Endometrial microvascular endothelial cells (primary cell): ENCODE results near the gene IFNL3. TPM values are rescaled to one million over a fixed set of nuclear protein-coding genes. Genes with fewer than 3 reads are reported as not detected.
"Not testable (repeated sequence)": the region's sequence is repeated elsewhere in the genome, so short reads cannot be mapped to it uniquely, and the experiment has no call there.

ENCODE experiments used
- in situ Hi-C: cut with HindIII; loops from 2 replicates; pipeline ENCODE4 v1.10.0; 2017; ENCODE audit warnings: low sequenced_read_pairs, low pct_unique_long_range_greater_than_20kb; ENCODE audit errors: inconsistent ontology term
- total RNA-seq: library from RNA; depleted of rRNA; stranded (reverse); fragments of >200 nt; gene quantifications from one replicate; pipeline ENCODE4 v1.2.3, GENCODE V29; 2015; ENCODE audit errors: inconsistent ontology term

Gene IFNL3
- total RNA-seq, 1 donor from 2014 or later, result not detected

DNA sequence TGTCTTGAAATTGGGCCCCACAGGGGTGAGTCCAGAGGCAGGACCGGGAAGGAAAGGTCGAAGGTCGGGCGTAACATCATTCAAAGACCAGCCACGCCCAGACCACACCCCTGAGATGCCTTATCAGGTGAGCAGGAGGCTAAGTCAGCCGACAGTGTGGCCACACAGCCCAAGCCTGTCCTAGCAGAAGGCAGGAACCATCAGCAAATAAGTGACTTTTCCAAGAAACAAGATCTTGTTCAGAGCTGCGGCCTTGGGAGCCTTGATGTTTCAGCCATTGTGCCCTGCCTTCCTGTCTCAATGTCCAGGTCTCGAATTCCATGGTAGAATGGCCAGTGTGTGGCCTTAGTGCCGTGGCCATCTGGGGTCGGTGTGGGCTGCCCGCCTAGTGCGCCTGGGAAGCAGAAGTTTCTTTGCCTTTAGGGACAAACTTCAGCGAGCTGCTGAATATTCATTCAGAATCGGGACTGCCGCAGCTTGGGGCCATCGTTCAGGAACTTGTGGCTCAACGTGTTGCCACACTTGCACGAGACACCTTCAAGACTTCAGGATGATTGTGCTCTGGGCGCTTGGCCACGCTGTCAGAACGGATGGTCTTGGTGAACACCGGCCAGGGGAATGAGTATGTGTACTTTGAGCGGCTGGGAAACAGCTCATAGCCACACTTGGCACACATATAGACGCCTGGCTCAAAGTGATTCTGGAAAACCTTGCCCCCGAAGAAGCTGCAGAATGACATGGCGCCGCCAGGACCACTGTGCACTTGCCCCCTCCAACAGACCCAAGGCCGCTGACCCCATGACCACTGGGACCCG, 9.9 kb upstream of the IFNL3 start:
- in situ Hi-C loops, result no loop called here

DNA sequence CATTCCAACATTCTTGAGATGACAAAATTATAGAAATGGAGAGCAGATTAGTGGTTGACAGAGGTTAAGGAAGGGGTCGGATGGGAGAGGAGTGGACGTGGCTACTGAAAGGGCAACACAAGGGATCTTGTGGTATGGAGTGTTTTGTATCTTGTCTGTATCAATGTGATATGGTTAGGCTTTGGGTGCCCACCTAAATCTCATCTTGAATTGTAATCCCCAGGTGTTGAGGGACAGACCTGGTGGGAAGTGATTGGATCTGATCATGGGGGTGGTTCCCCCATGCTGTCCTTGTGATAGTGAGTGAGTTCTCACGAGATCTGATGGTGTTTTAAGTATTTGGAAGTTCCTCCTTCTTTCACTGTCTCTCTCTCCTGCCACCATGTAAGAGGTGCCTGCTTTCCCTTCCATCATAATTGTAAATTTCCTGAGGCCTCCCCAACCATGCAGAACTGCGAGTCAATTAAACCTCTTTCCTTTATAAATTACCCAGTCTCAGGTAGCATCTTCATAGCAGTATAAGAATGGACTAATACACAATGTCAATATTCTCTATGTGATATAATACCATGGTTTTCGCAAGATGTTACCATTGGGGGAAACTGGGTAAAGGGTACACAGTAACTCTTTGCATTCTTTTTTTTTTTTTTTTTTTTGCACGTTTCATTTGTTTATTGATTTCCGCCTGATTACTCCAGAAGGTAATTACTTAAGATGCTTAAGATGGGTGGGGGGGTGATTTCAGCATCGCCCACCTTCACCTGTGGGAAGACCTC, 8.8 kb upstream of the IFNL3 start:
- in situ Hi-C loops, result no loop called here

DNA sequence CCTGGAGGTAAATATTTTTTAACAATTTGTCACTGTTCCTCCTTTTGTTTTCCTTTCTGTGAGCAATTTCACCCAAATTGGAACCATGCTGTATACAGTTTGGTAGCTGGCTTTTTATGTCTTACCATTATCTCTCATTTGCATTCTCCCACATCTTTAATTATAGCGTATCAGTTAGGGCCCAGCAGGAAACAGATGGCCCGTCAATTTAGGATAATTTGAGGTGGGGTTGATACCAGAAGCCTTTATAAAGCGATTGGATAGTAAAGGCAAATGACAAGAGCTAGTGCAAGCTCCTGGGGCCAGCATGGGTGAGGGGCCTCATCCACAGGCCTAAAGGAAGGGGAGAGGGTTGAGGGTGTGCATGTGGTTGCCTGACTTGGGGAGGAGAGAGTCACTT, 7.7 kb upstream of the IFNL3 start:
- in situ Hi-C loops, result no loop called here

DNA sequence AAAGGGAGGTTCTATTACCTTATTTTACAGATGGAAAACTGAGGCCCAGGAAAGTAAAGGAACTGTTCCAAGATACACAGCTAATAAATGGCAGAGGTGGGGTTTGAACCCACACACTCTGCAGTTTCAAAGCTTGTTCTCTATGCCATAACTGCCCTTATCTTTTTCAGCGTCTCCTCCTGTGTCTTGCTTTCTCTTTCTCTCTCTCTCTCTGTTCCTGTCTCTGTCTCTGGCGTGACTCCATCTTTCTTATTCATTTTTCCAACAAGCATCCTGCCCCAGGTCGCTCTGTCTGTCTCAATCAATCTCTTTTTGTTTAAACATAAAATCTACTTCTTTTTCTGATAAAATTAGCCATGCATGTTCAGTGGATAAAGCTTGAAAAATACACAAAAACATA, 7.0 kb upstream of the IFNL3 start:
- in situ Hi-C loops, result no loop called here

DNA sequence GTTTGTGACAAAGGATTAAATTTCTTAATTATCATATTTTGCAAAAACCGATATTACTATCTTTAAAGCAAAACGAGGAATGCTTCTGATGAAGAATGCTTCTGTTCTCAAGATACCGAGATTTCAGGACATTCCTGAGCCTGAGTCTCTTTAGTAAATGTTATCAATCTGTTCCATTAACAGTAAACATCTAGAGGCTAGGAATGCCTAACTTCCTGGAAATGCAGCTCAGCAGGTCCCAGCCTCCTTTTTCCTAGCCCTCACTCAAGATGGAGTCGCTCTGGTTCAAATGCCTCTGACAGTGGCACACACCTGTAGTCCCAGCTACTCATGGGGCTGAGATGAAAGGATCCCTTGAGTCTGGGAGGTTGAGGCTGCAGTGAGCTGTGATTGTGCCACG, 6.3 kb upstream of the IFNL3 start:
- in situ Hi-C loops, result no loop called here

DNA sequence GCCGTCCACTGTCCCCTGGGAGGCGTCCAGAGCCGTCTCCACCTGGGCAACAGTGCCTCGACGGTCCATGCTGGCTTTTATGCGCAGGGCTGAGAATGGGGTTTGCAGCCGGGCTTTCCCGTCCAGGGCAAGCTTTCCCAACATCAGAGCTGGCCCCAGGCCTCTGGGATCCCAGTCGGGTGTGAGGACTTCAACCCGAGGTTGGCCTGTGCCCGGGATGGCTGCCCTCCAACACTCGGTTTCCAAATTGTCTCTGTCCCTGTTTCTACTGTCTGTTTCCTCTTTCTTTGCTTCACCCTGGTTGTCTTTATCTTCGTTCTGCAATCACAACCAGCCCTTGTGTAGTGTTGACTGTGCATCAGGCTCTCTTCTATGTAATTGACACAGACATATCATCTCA, 4.0 kb upstream of the IFNL3 start, which contains the start of gene IFNL4:
Gene IFNL4, minus strand, starts transcription at position 51 of the 400 bp plus-strand sequence.
- in situ Hi-C loops, result no loop called here

DNA sequence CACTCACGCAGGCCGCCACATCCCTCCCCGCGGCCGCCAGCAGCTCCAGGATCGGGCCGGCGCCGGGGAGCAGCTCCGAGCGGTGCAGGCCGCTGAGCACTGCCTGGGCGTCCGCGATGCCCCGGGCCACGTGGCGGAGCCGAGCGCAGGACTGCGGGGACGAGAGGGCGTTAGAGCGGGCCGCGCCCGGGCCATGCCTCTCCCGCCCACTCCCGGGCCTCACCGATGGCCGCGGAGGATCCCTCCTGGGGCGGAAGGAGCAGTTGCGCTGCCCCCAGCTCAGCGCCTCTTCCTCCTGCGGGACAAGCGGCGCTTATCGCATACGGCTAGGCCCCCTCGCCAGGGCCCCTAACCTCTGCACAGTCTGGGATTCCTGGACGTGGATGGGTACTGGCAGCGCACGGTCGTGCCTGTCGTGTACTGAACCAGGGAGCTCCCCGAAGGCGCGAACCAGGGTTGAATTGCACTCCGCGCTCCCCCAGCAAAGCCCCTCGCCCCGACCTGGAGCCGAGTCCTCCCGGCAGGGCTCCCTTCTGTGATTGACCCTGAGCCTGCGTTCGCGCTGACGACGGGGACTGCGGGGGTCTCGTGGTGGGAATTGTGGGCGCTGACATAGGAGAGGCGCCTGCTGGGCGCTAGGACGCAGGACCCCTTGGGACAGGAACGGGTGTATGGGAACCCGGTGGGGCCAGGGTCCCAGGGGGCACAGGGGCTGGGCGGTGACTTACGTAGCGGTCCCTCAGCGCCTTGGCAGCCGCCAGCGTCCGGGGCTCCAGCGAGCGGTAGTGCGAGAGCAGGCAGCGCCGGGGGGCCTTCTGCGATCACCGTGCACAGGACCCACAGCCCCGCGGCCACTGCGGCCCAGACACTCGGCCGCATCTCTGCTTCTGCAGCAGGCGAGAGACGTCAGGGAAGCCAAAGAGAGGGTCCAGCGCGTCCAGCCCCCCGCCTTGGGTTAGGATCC, 3.2 kb upstream of the IFNL3 start:
- in situ Hi-C loops, result no loop called here

DNA sequence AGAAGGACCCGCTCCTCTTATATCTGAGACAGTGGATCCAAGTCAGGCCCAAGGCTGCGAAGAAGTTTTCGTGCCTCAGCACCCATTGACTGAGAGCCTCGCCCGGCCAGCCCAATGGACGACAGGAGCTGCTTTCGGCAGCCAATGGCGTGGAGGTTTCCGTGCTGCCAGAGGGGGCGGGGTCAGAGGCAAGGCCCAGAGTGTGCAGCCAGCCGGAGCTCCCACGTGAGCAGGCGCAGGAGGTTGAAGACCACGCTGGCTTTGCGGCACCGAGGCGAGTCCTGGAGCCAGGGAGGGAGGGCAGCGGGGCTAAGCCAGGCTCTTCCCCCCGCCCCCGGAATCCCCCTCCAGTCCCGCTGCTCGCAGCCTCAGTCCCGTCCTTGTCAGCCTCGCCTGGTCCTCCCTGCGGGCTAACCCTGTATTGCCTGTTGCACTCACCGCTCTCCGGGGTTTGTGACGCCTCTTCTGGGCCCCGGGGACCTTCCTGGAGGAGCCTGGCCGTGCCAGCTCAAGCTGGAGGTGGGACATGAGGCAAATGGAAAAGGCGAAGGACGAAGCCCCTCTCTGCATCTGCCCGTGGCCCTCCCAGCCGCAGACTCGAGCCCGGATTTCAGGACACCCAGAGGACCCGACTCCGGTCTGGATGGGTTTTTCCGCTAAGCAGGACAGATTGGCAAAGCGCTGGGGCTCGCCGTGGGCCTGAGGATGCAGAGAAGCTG, 2.3 kb upstream of the IFNL3 start:
- in situ Hi-C loops, result no loop called here

DNA sequence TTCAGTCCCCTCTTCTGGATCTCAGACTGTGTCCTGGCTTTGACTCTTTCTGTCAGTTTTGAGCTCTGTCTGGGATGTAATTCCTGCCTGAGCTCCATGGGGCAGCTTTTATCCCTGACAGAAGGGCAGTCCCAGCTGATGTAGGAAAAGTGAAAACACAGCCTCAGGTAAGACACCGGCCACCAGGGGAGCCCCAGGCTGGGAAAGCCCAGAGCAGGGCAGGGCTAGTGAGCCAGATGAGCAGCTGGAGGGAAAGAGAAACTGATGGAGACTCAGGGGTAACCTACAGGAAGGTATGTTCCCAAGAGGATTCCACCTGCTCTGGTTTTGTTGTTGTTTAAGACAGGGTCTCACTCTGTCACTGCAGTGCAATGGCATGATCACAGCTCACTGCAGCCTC, 360 bp upstream of the IFNL3 start:
- in situ Hi-C loops, result not testable (repeated sequence)

DNA sequence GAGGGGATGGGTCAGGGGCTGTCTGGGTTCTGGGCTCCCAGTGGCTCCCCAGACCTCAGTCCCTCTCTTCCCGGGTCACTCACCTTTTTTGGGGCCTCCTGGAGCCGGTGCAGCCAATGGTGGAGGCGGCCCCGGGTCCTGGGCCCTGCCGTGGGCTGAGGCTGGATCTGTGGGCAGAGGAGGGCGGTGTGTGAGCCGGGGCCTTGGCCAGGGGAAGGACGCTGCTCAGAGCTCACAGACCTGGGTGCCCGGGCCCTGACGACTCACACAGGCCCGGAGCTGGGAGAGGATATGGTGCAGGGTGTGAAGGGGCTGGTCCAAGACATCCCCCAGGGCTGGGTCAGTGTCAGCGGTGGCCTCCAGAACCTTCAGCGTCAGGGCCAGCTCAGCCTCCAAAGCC, 1.1 kb downstream of the IFNL3 start:
- in situ Hi-C loops, result not testable (repeated sequence)

DNA sequence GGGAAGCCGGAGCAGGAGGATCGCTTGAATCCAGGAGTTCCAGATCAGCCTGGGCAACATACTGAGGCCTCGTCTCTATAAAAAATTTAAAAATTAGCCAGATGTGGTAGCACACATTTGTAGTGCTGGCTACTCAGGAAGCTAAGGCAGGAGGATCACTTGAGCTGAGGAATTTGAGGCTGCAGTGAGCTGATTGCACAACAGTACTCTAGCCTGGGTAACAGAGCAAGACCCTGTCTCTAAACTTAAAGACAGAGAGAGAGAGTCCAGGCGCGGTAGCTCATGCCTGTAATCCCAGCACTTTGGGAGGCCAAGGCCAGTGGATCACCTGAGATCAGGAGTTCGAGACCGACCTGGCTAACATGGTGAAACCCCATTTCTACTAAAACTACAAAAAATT, 4.4 kb downstream of the IFNL3 start:
- in situ Hi-C loops, result no loop called here

DNA sequence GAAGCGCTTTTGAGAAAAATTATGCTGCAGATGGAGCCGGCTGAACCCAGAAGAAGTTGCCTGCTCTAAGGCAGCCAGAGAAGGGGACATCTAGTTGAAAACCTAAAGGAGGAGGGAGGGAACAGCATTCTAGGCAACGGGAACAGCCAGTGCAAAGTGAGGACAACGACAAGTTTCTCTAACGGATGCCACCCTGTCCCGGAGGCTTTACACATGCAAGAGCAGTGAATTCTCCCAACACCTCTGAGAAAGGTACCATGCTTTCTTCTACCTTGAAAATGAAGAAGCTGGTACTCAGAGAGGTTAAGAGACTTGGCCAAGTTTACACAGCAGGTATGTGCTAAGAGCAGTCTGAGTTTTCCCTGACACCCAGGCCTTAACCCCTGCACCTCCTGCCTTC, 5.9 kb downstream of the IFNL3 start:
- in situ Hi-C loops, result no loop called here

DNA sequence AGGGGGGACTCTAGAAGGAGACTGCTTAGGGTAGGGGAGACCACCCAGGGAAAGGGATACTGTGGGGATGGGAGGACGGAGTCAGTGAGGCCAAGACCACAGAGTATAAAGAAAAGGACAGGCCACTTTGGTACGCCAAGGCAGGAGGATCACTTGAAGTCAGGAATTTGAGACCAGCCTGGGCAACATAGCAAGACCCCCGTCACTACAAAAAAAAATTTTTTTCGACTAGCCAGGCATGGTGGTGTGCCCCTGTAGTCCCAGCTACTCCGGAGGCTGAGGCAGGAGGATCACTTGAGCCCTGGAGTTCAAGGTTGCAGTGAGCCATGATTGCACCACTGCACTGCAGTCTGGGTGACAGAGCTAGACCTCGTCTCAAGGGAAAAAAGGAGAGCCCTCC, 6.6 kb downstream of the IFNL3 start:
- in situ Hi-C loops, result no loop called here

DNA sequence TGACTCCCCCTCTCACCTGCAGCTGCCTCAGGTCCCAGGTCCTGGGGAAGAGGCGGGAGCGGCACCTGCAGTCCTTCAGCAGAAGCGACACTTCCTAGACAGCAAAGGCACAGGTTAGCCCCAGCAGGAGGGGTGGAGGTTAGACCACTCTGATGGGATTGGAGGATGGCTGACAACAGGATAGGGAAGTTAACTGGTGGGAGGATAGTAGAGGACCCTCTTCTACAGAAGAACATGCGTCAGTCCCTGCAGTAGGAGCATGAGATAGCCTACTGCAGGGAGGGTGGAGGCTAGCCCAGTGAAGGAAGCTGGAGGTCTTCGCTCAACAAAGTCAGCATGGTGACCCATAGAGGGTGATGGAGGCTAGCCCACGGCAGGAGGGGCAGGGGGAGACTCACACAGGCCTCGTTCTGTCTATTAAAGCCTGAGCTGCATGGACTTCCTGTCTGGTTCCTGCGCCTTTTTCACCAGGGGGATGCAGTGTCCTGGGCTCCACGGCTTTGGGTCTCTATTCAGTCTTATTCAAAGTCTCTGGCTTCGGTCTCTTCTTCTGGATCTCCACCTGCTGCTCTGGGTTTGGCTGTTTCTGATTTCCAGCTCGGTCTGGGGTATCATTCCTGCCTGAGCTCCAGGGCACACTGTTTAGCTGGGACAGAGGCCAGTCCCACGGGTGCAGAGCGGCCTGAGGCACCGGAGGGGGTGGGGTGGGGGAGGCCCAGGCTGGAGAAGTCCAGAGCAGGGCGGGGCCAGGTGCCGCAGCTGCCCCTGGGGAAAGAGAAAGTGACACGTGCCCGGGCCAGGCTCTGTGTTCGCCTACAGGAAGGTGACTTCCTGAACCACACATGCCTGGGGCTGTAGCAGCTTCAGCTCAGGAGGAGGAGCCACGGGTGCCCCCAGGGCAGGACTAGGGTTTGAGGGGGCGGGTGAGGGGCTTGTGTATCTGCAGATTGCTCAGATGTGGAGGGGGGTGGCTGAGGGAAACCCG, 7.3 kb downstream of the IFNL3 start:
- in situ Hi-C loops, result no loop called here

DNA sequence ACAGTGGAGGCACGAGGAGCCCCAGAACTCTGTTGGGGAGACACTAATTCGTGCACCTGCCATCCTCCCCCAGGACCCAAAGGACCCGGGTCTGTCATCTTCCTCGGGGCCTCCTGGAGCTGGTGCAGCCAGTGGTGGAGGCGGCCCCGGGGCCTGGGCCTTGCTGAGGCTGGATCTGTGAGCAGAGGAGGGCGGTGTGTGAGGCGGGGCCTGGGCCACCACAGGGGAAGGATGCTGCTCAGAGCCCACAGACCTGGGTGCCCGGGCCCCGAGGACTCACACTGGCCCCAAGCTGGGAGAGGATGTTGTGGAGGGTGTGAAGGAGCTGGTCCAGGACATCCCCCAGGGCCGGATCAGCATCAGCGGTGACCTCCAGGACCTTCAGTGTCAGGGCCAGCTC, 8.3 kb downstream of the IFNL3 start:
- in situ Hi-C loops, result no loop called here

DNA sequence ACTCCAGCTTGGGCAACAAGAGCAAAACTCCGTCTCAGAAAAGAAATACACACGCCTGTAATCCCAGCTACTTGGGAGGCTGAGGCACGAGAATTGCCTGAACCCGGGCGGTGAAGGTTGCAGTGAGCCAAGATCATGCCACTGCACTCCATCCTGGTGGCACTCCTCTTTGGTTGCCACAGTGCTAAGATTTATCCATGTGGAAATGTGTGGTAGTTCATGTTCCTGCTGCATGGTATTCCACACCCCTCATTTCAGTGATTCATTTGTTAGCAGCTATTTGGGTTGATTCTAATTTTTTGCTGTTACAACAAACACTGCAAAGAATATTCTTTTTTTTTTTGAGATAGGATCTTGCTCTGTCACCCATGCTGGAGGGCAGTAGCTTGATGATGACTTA, 12.1 kb downstream of the IFNL3 start:
- in situ Hi-C loops, result no loop called here

DNA sequence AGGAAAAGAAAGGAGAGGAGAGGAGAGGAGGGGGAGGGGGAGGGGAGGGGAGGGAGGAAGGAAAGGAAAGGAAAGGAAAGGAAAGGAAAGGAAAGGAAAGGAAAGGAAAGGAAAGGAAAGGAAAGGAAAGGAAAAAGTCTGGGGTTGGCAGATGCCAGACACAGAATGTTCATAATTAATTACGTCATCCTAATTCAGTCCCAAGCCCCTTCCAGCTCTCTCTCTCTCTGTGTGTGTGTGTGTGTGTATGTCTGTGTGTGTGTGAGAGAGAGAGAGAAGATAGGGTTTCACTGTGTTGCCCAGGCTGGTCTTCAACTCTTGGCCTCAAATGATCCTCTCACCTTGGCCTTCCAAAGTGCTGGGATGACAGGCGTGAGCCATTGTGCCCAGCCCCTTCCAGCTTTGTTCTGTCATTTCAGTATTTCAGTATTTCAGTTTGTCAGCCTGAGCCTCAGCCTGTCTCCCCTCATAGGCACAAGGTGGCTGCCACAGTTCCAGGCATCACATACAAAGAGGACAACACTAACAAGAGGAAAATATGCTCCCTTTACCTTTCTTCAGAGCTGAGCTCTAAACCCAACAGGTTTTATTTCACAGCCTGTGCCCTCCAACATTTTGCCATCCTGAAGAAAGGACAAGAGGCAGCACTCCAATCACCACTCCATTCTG, 14.6 kb downstream of the IFNL3 start:
- in situ Hi-C loops, result no loop called here
